Umbilical cord (tissue), 2 donors: ENCODE measurements around the gene MSRB1. TPM values are rescaled to one million over a fixed set of nuclear protein-coding genes. Genes with fewer than 3 reads are reported as not detected.
"Not testable (repeated sequence)": the region's sequence is repeated elsewhere in the genome, so short reads cannot be mapped to it uniquely, and the experiment has no call there.

Source experiments
- DNase-seq: peaks from one replicate; pipeline ENCODE4 v3.0.0-alpha.2; 2015; ENCODE audit warnings: low spot score
- total RNA-seq: library from RNA; depleted of rRNA; stranded (reverse); fragments of >200 nt; gene quantifications from one replicate; pipeline ENCODE4 v1.2.3, GENCODE V29; 2014; ENCODE audit warnings: low replicate concordance; ENCODE audit not compliant: insufficient read depth

Gene MSRB1
- total RNA-seq, 1 donor from 2014 or later, result 2.2 TPM

DNA sequence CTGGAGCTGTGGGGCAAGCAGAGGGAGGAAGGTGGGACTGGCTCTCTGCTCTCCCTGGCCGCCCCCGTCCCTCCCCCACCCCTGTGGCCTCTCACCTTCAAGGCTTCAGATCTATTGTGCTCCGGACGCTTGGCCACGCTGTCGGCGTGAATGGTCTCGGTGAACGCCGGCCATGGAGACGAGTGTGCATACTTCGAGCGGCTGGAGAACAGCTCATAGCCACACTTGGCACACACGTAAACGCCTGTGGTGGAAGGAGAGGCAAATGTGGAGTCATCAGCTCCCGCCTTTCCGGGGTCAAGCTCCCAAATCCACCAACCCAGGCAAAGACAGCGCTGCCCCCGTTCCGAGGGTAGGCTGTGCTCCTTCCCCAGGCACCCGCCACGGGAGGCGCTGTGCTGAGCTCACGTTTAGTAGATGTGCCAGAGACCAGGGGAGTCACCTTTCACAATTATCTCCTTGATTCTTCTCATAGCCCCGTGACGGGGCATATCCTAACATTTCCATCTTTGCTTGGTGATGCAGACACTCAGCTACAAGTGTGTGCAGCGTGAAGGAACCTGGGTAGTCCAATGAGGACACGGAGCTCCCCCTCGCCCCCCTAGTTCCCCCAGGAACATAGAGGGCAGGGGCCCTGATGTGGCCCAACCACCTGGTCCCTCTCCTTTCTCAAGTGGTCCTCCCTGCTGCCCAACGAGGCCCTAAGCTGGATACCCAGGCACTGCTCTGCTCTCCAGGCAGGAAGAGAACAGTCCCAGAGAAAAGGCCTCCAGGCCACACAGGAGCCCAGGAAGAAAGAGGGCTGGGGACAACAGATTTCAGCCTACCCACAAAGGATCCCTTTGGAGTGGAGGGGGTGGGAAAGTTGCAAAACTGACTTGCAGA, 1.6 kb downstream of the MSRB1 start:
- no peak for DNase-seq

DNA sequence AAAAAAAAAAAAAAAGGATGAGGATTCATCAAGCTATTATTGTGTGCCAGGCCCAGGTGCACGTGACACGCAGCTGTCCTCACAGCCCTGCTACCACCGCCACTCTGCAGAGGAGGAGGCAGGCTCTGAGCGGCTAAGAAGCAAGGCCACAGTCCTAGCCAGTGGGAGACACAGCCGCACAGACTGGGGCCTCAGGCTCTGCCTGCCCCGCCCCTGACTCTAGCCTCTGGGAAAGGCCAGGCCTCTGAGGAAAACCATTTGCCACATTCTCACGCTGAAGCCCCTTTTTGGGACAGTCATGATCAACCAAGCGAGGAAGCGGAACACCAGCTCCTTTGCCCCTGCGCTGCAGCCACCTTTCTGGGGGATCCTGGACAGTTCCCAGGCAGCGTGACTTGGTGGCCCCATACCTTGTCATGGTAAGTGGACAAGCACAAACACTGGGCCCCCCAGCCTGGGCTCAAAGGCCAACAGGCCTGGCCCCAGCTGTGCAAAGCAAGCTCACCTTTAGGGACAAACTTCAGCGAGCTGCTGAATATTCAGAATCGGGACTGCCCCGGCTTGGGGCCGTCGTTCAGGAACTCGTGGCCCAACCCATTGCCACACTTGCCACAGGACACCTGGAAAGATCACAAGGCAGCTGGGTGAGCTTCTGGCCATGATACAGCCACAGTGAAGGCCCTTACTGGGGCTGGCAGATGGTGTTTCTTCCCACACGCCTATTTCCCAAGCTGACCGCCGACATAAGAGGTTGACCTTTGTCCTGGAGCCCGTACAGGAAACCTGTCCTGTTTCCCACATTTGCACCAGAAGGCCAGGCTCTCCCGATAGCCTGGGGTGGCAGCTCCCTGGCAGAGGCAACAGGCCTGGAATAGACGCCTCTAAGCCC, 2.5 kb downstream of the MSRB1 start:
- DNase-seq, result no peak

- DNase-seq, result not testable (repeated sequence)
These were observed 3.2 kb downstream of the MSRB1 start for GRCh38 chr16:1939833-1940232.

DNA sequence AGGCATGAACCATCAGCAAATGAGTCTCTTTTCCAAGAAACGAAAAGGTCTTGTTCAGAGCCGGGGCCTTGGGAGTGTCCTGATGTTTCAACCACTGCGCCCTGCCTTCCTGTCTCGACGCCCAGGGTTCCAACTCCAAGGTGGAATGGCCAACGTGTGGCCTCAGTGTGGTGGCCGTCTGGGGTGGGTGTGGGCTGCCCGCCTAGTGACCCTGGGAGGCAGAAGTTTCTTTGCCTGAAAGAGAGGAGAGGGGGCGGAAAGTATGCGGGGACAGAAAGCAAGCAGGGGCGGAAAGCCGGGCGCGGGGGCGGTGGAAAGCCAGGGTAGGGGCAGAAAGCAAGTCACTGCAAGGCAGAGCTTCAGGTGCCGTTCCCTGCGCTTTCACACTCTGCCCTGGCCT, 4.1 kb downstream of the MSRB1 start:
- no peak for DNase-seq

- DNase-seq, result no peak
These were observed 4.7 kb downstream of the MSRB1 start for GRCh38 chr16:1938316-1938715.

- DNase-seq, result no peak
These were observed 6.0 kb downstream of the MSRB1 start for GRCh38 chr16:1936945-1937479.

DNA sequence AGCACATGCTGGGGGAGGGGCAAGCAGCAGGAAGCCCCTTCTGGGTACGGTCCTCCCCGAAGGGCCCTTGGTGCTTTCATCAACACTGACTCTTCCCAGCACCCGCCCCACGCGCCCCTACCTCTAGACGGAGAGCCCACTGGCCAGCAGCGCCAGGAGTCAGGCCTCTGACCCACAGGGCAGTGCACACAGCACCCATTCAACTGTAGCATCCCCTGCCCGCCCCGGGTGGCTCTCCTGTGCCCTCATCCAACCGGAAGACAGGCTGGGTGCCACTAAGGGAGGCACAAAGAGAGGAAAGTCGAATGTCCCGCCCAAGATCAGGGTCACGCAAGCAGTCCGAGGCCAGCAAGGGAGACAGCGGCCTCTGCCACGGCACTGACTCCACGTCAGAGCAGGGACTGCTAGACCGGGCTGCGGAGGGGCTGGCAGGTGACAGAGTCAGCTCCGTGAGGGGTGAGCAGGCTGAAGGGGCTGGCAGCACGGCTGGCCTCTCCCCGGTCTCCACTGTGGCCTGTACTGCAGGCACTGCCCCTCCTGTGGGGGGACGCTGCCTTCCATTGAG, 9.8 kb downstream of the MSRB1 start:
- no peak for DNase-seq

DNA sequence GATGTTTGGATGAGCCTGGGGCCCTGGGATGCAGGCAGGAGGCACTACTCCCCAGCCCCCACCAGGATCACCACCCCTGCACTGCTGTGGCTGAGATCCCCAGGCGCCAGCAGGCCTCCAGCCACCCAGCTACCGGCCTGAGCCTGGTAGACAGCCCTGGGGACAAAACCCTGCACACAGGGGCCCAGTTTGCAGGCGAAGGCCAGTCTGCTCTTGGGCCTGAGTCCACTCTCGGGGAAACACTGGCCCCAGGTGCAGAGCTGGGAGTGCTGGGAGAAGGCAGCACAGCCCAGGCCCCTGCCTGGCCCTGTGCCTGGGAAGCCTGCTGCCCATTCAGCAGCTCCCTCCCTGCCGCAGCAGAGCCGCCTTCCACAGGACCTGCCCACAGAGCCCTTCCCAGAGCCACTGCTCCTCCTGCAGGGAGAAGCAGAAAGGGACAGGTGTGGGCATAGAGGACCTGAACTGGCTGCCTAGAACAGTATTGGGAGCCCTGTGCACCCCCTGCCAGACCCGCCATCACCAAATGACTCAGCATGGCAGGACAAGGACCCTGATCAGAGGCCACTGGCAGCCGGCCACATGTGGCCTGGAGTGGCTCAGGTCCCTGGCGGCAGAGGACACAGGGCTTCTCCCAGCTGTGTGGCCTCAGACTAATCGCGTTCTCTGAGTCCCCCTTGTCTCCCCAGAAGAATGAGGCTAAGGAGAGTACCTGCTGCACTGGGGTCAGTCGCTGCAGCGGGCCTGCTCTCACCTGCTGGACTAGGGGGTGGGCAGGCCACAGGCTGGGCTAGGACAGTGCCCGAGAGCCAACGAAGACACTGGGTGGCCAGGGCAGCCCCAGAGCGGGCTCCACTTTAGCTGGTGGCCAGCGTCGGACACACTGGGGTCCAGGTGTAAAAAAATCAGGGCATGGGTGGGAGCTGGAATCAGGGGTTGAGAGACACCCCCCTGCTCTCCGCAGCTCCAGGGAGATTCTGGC, 10.7 kb downstream of the MSRB1 start:
- peak; percentile 47 for DNase-seq

DNA sequence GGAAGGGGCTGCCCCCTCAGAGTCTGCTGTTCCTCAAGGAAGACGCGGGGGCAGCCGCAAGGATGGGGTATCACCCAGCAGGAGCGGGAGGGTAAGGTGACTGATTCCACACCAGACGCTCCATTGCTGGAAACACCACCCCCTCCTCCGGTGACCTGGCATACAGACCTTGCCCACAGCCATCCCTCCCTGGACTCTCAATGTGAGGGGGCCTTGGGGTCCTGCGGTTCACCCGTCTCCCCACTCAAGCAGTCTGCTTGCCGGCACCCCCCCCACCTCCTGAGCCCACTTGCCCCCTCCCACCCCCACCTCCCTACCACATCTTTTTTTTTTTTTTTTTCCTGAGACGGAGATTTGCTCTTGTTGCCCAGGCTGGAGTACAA, 12.7 kb downstream of the MSRB1 start:
- no peak for DNase-seq

- peak; percentile 83 for DNase-seq
These were observed 13.2 kb downstream of the MSRB1 start for GRCh38 chr16:1929578-1930337.

GRCh38 chr16:1929105-1929504, 13.9 kb downstream of the MSRB1 start:
- peak; percentile 64 for DNase-seq

- DNase-seq, result no peak
These were observed 16.7 kb downstream of the MSRB1 start for GRCh38 chr16:1926271-1926670.

DNA sequence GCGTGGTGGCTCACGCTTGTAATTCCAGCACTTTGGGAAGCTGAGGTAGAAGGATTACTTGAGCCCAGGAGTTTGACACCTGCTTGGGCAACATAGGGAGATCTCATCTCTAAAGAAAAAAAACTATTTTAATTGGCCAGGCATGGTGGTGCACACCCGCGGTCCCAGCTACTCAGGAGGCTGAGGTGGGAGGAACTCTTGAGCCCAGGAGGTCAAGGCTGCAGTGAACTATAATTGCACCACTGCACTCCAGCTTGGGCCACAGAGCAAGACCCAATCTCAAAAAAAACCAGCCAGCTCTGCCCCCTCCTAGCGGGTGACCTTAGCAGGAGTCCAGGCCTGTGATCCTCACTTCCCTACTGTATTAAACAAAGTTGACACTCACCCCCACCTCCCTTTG, 18.9 kb downstream of the MSRB1 start:
- no peak for DNase-seq

GRCh38 chr16:1923299-1924034, 19.5 kb downstream of the MSRB1 start:
- DNase-seq, result peak; percentile 89

DNA sequence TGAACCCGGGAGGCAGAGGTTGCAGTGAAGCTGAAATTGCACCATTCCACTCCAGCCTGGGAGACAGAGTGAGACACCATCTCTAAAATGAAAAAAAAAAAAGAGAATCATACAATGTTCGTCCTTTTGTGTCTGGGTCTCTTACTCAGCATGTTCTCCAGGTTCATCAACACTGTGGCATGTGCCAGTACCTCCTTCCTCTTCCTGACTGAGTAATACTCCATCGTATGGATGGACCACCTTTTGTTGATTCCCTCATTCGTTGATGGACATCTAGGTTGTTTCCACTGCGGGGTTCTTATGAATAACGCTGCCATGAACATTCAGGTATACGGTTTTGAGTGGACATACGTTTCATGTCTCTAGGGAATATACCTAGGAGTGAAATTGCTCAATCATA, 20.6 kb downstream of the MSRB1 start:
- no peak for DNase-seq

GRCh38 chr16:1920727-1921171, 22.2 kb downstream of the MSRB1 start:
- no peak for DNase-seq

DNA sequence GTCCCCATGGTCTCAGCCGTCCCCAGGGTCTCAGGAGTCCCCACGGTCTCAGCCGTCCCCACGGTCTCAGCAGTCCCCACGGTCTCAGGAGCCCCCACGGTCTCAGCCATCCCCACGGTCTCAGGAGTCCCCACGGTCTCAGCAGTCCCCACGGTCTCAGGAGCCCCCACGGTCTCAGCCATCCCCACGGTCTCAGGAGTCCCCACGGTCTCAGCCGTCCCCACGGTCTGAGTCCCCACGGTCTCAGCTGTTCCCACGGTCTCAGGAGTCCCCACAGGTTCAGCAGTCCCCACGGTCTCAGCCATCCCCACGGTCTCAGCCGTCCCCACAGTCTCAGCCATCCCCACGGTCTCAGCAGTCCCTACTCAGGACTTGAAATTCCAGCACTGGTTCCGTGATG, 22.9 kb downstream of the MSRB1 start:
- not testable (repeated sequence) for DNase-seq

GRCh38 chr16:1919327-1919998, 23.5 kb downstream of the MSRB1 start:
- no peak for DNase-seq
